H9 (cell line): ENCODE measurements around the gene PYGO2. TPM values are rescaled to one million over a fixed set of nuclear protein-coding genes. Genes with fewer than 3 reads are reported as not detected.
"Not testable (repeated sequence)": the region's sequence is repeated elsewhere in the genome, so short reads cannot be mapped to it uniquely, and the experiment has no call there.

Experiments used
- DNase-seq: peaks from one replicate; pipeline ENCODE4 v3.0.0-alpha.2; 2017
- H2AFZ ChIP-seq: one replicate; pipeline ENCODE4 v1.6.1; 2013; ENCODE audit warnings: mild to moderate bottlenecking, low read length, control low read depth, moderate library complexity
- H2AK5ac ChIP-seq: 2 replicates; pipeline ENCODE4 v1.6.1; 2013; ENCODE audit warnings: low read length, control low read depth, mixed read lengths; ENCODE audit not compliant: insufficient read length
- H2BK120ac ChIP-seq: one replicate; pipeline ENCODE4 v1.6.1; 2013; ENCODE audit warnings: low read depth, mild to moderate bottlenecking, low read length, control low read depth, inconsistent platforms; ENCODE audit not compliant: poor library complexity, severe bottlenecking
- H2BK12ac ChIP-seq: 2 replicates; pipeline ENCODE4 v1.6.1; 2013; ENCODE audit warnings: low read length, control low read depth, mixed read lengths, low read depth; ENCODE audit not compliant: insufficient read length
- H2BK15ac ChIP-seq: 2 replicates; pipeline ENCODE4 v1.6.1; 2013; ENCODE audit warnings: low read depth, low read length, control low read depth
- H2BK20ac ChIP-seq: one replicate; pipeline ENCODE4 v1.6.1; 2013; ENCODE audit warnings: low read depth, mild to moderate bottlenecking, low read length, control low read depth, inconsistent platforms; ENCODE audit not compliant: poor library complexity, severe bottlenecking
- H2BK5ac ChIP-seq: 2 replicates; pipeline ENCODE4 v1.6.1; 2013; ENCODE audit warnings: low read length, control low read depth, mixed read lengths; ENCODE audit not compliant: insufficient read length
- H3K14ac ChIP-seq: 2 replicates; pipeline ENCODE4 v1.6.1; 2013; ENCODE audit warnings: low read length, control low read depth; ENCODE audit not compliant: insufficient read depth
- H3K18ac ChIP-seq: 2 replicates; pipeline ENCODE4 v1.6.1; 2013; ENCODE audit warnings: low read depth, mild to moderate bottlenecking, mixed read lengths, low read length, control low read depth; ENCODE audit not compliant: insufficient read length
- H3K23ac ChIP-seq: 2 replicates; pipeline ENCODE4 v1.6.1; 2013; ENCODE audit warnings: low read length, control low read depth, mixed read lengths, low read depth; ENCODE audit not compliant: insufficient read length
- H3K23me2 ChIP-seq: 2 replicates; pipeline ENCODE4 v1.6.1; 2013; ENCODE audit warnings: low read depth, mild to moderate bottlenecking, mixed read lengths, low read length, control low read depth; ENCODE audit not compliant: insufficient read length, poor library complexity, severe bottlenecking
- H3K27ac ChIP-seq: 2 replicates; pipeline ENCODE4 v1.5.1; 2013; ENCODE audit warnings: low read length, control low read depth, mixed read lengths, low read depth; ENCODE audit not compliant: insufficient read length
- H3K27me3 ChIP-seq: 2 replicates; pipeline ENCODE4 v1.6.1; 2013; ENCODE audit warnings: low read length, control low read depth, inconsistent platforms; ENCODE audit not compliant: insufficient read depth
- H3K4ac ChIP-seq: 2 replicates; pipeline ENCODE4 v1.6.1; 2013; ENCODE audit warnings: low read depth, mild to moderate bottlenecking, control low read depth, inconsistent platforms, low read length, moderate library complexity
- H3K4me1 ChIP-seq: 2 replicates; pipeline ENCODE4 v1.6.1; 2013; ENCODE audit warnings: low read length, control low read depth, inconsistent platforms; ENCODE audit not compliant: insufficient read depth
- H3K4me2 ChIP-seq: 2 replicates; pipeline ENCODE4 v1.6.1; 2013; ENCODE audit warnings: low read length, control low read depth, mixed read lengths; ENCODE audit not compliant: insufficient read length, insufficient read depth
- H3K56ac ChIP-seq: 2 replicates; pipeline ENCODE4 v1.6.1; 2013; ENCODE audit warnings: low read depth, mild to moderate bottlenecking, mixed read lengths, low read length, control low read depth; ENCODE audit not compliant: insufficient read length
- H3K79me1 ChIP-seq: 2 replicates; pipeline ENCODE4 v1.6.1; 2013; ENCODE audit warnings: low read depth, mild to moderate bottlenecking, moderate library complexity, low read length, control low read depth, inconsistent platforms; ENCODE audit not compliant: insufficient read depth, poor library complexity, severe bottlenecking
- H3K79me2 ChIP-seq: 2 replicates; pipeline ENCODE4 v1.6.1; 2013; ENCODE audit warnings: low read length, control low read depth, inconsistent platforms; ENCODE audit not compliant: insufficient read depth
- H3K9ac ChIP-seq: 2 replicates; pipeline ENCODE4 v1.6.1; 2013; ENCODE audit warnings: low read length, control low read depth, mixed read lengths; ENCODE audit not compliant: insufficient read length; ENCODE audit errors: extremely low read depth
- H3K9me3 ChIP-seq: one replicate; pipeline ENCODE4 v1.6.1; 2013; ENCODE audit warnings: low read depth, low read length, inconsistent platforms; ENCODE audit not compliant: control insufficient read depth
- H3T11ph ChIP-seq: one replicate; pipeline ENCODE4 v1.6.1; 2013; ENCODE audit warnings: mild to moderate bottlenecking, low read length, control low read depth, inconsistent platforms
- H4K20me1 ChIP-seq: one replicate; pipeline ENCODE4 v1.6.1; 2013; ENCODE audit not compliant: control insufficient read depth, insufficient read length, insufficient read depth
- H4K5ac ChIP-seq: 2 replicates; pipeline ENCODE4 v1.6.1; 2013; ENCODE audit warnings: low read depth, mild to moderate bottlenecking, mixed read lengths, low read length, control low read depth; ENCODE audit not compliant: insufficient read length
- H4K8ac ChIP-seq: replicated peaks from 2 replicates; pipeline ENCODE4 v1.6.1; 2013; ENCODE audit warnings: low read length, control low read depth, mixed read lengths, low read depth; ENCODE audit not compliant: insufficient read length
- H4K91ac ChIP-seq: 2 replicates; pipeline ENCODE4 v1.6.1; 2013; ENCODE audit warnings: low read depth, mild to moderate bottlenecking, moderate library complexity, mixed read lengths, low read length, control low read depth; ENCODE audit not compliant: insufficient read length
- H3K27ac Mint-ChIP-seq, 3 experiments: 2 replicates in 2 of 3; 3 replicates in 1 of 3; pipeline ENCODE4 v1.8.0; 2020 to 2021; ENCODE audit warnings: mixed read lengths in 3 of 3, mild to moderate bottlenecking in 1 of 3, moderate library complexity in 1 of 3
- H3K27me3 Mint-ChIP-seq: 2 replicates; pipeline ENCODE4 v1.8.0; 2021; ENCODE audit warnings: low read depth, mild to moderate bottlenecking, moderate library complexity, mixed read lengths
- H3K36me3 Mint-ChIP-seq, 3 experiments: 2 replicates in 2 of 3; 3 replicates in 1 of 3; pipeline ENCODE4 v1.8.0; 2020 to 2021; ENCODE audit warnings: low read depth in 3 of 3, mixed read lengths in 3 of 3; ENCODE audit not compliant: insufficient read depth in 1 of 3
- H3K4me1 Mint-ChIP-seq, 2 experiments: 2 replicates each; pipeline ENCODE4 v1.8.0; 2020; ENCODE audit warnings: mixed read lengths in 2 of 2
- H3K4me3 Mint-ChIP-seq, 2 experiments: 2 replicates in 1 of 2; 3 replicates in 1 of 2; pipeline ENCODE4 v1.8.0; 2020 to 2021; ENCODE audit warnings: mild to moderate bottlenecking in 2 of 2, mixed read lengths in 2 of 2, moderate library complexity in 1 of 2
- H3K9me3 Mint-ChIP-seq, 2 experiments: 2 replicates in 1 of 2; 3 replicates in 1 of 2; pipeline ENCODE4 v1.8.0; 2020; ENCODE audit warnings: mild to moderate bottlenecking in 2 of 2, mixed read lengths in 2 of 2, moderate library complexity in 1 of 2
- WGBS: extraction: QIAGEN DNeasy Blood & Tissue Kit; methylation state at CpG from one replicate; pipeline ENCODE4 v1.1.7; 2013; ENCODE audit warnings: missing lambda C conversion rate, low lambda C conversion rate, mixed read lengths; ENCODE audit not compliant: insufficient read length; ENCODE audit errors: extremely low coverage; 5-methylcytosine and 5-hydroxymethylcytosine counted together
- total RNA-seq: library from RNA; stranded (reverse); gene quantifications from 2 replicates; pipeline ENCODE4 v1.2.1, GENCODE V29; 2021
- TF ChIP-seq, protein P1 (sequence below): fragments of 200-600 bp; sonication (generic); conservative IDR thresholded peaks from 3 replicates; pipeline ENCODE4 v1.8.0; 2021; ENCODE audit warnings: antibody characterized with exemption, mild to moderate bottlenecking

The PYGO2 gene
- total RNA-seq, 1 experiment from 2014 or later, result 38.7 TPM

DNA sequence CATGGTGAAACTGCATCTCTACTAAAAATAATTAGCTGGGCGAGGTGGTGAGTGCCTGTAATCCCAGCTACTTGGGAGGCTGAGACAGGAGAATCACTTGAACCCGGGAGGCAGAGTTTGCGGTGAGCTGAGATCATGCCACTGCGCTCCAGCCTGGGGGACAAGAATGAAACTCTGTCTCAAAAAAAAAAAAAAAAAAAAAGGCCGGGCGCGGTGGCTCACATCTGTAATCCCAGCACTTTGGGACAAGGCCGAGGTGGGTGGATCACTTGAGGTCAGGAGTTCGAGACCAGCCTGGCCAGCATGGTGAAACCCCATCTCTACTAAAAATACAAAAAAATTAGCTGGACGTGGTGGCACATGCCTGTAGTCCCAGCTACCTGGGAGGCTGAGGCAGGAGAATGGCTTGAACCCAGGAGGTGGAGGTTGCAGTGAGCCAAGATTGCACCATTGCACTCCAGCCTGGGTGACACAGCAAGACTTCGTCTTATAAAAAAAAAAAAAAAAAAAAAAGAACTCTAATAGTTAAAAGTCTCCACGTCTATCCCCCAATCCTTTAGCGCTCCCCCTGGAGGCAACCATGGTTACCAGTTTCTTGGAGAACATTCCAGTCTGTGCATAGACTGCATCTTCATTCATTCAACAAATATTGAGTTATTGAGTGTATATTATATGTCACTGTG, 33.9 kb upstream of the PYGO2 start:
- H2BK20ac ChIP-seq, H2BK5ac ChIP-seq, H4K91ac ChIP-seq, H3K4me1 ChIP-seq, H3K27me3 Mint-ChIP-seq, H3K9me3 ChIP-seq, H4K8ac ChIP-seq, H3K23me2 ChIP-seq, H4K5ac ChIP-seq, H2BK15ac ChIP-seq, H3K9ac ChIP-seq, H3K27ac Mint-ChIP-seq, H3K56ac ChIP-seq, H3K4me3 Mint-ChIP-seq, H3T11ph ChIP-seq, H2BK12ac ChIP-seq, H3K4ac ChIP-seq, H4K20me1 ChIP-seq, H2BK120ac ChIP-seq, H3K18ac ChIP-seq, H2AFZ ChIP-seq, H3K27me3 ChIP-seq, H3K23ac ChIP-seq, H3K14ac ChIP-seq, H3K9me3 Mint-ChIP-seq, H3K79me1 ChIP-seq, H3K4me2 ChIP-seq, H3K27ac ChIP-seq, H3K79me2 ChIP-seq, H2AK5ac ChIP-seq: not testable (repeated sequence)
- TF ChIP-seq, protein P1, sequence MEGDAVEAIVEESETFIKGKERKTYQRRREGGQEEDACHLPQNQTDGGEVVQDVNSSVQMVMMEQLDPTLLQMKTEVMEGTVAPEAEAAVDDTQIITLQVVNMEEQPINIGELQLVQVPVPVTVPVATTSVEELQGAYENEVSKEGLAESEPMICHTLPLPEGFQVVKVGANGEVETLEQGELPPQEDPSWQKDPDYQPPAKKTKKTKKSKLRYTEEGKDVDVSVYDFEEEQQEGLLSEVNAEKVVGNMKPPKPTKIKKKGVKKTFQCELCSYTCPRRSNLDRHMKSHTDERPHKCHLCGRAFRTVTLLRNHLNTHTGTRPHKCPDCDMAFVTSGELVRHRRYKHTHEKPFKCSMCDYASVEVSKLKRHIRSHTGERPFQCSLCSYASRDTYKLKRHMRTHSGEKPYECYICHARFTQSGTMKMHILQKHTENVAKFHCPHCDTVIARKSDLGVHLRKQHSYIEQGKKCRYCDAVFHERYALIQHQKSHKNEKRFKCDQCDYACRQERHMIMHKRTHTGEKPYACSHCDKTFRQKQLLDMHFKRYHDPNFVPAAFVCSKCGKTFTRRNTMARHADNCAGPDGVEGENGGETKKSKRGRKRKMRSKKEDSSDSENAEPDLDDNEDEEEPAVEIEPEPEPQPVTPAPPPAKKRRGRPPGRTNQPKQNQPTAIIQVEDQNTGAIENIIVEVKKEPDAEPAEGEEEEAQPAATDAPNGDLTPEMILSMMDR, result peak; percentile 66
- Mint-ChIP-seq H3K4me1 (peaks cover 13 to 27% of the 10 kb centered on the region in 2 experiments), H3K36me3 (peaks cover 3 to 11% (median 8%) of the 10 kb centered on the region in 3 experiments; a peak in 5 of 7 replicates)
- peak; percentile 43 for DNase-seq
- no CpG with 5 or more reads among the region's 13 CpGs for WGBS
